Osteocyte (in vitro differentiated cells): ENCODE results near the gene RDH13. TPM values are rescaled to one million over a fixed set of nuclear protein-coding genes. Genes with fewer than 3 reads are reported as not detected.

ENCODE experiments used
- DNase-seq: peaks from one replicate; pipeline ENCODE4 v3.0.0; 2021; ENCODE audit warnings: mixed read lengths; ENCODE audit not compliant: unreplicated experiment; ENCODE audit errors: extremely low spot score
- H3K27ac Mint-ChIP-seq: one replicate; pipeline ENCODE4 v1.8.0; 2021; ENCODE audit warnings: mild to moderate bottlenecking, mixed read lengths; ENCODE audit not compliant: unreplicated experiment
- H3K27me3 Mint-ChIP-seq: one replicate; pipeline ENCODE4 v1.8.0; 2021; ENCODE audit warnings: mixed read lengths; ENCODE audit not compliant: unreplicated experiment
- H3K36me3 Mint-ChIP-seq: one replicate; pipeline ENCODE4 v1.8.0; 2021; ENCODE audit warnings: mixed read lengths; ENCODE audit not compliant: unreplicated experiment
- H3K4me1 Mint-ChIP-seq: one replicate; pipeline ENCODE4 v1.8.0; 2021; ENCODE audit warnings: mixed read lengths; ENCODE audit not compliant: unreplicated experiment
- H3K4me3 Mint-ChIP-seq: one replicate; pipeline ENCODE4 v1.8.0; 2021; ENCODE audit warnings: mild to moderate bottlenecking, moderate library complexity, mixed read lengths; ENCODE audit not compliant: unreplicated experiment
- H3K9me3 Mint-ChIP-seq: one replicate; pipeline ENCODE4 v1.8.0; 2021; ENCODE audit warnings: mixed read lengths; ENCODE audit not compliant: unreplicated experiment
- CTCF ChIP-seq: fragments of 200-600 bp; sonication (generic); IDR thresholded peaks from 2 replicates; pipeline ENCODE4 v1.5.0; 2021; ENCODE audit warnings: antibody characterized with exemption, mild to moderate bottlenecking, moderate library complexity
- total RNA-seq: library from RNA; stranded (reverse); gene quantifications from 2 replicates; pipeline ENCODE4 v1.2.1, GENCODE V29; 2021

Gene RDH13
- total RNA-seq, 1 donor from 2014 or later: 15.1 TPM

- Mint-ChIP-seq H3K27me3 (no peaks in the 10 kb centered on the region), H3K4me3 (no peak overlapping the region), H3K9me3 (no peaks in the 10 kb centered on the region), H3K36me3 (peaks cover 16% of the 10 kb centered on the region), H3K4me1 (no peaks in the 10 kb centered on the region), H3K27ac (no peak overlapping the region)
- no peak for TF ChIP-seq CTCF
- DNase-seq: no peak
Measured at GRCh38 chr19:55046975-55047622, 15.8 kb downstream of the RDH13 start.

- no peaks in the 10 kb centered on the region for H3K4me1 Mint-ChIP-seq
- H3K27ac Mint-ChIP-seq: no peak overlapping the region
- peaks cover 15% of the 10 kb centered on the region for H3K36me3 Mint-ChIP-seq
- no peak for TF ChIP-seq CTCF
- H3K4me3 Mint-ChIP-seq: no peak overlapping the region
- no peaks in the 10 kb centered on the region for H3K9me3 Mint-ChIP-seq
- no peaks in the 10 kb centered on the region for H3K27me3 Mint-ChIP-seq
- DNase-seq: no peak
Measured at GRCh38 chr19:55044771-55045716, 17.9 kb downstream of the RDH13 start.

- no peaks in the 10 kb centered on the region for H3K4me1 Mint-ChIP-seq
- no peaks in the 10 kb centered on the region for H3K9me3 Mint-ChIP-seq
- no peak overlapping the region for H3K4me3 Mint-ChIP-seq
- H3K27ac Mint-ChIP-seq: no peak overlapping the region
- H3K27me3 Mint-ChIP-seq: no peaks in the 10 kb centered on the region
- no peak for TF ChIP-seq CTCF
- DNase-seq: no peak
- peaks cover 15% of the 10 kb centered on the region for H3K36me3 Mint-ChIP-seq
Measured at GRCh38 chr19:55044286-55044685, 18.7 kb downstream of the RDH13 start.

GRCh38 chr19:55042688-55043087 lies 20.3 kb downstream of the RDH13 start:
- no peak overlapping the region for H3K4me3 Mint-ChIP-seq

More at GRCh38 chr19:55042688-55043087, 20.3 kb downstream of the RDH13 start:
- H3K4me1 Mint-ChIP-seq: no peaks in the 10 kb centered on the region
- no peak overlapping the region for H3K27ac Mint-ChIP-seq
- H3K9me3 Mint-ChIP-seq: no peaks in the 10 kb centered on the region
- no peak for DNase-seq
- peaks cover 13% of the 10 kb centered on the region for H3K36me3 Mint-ChIP-seq
- H3K27me3 Mint-ChIP-seq: no peaks in the 10 kb centered on the region
- no peak for TF ChIP-seq CTCF
